ENCODE measurements around the gene SECISBP2.

DNA sequence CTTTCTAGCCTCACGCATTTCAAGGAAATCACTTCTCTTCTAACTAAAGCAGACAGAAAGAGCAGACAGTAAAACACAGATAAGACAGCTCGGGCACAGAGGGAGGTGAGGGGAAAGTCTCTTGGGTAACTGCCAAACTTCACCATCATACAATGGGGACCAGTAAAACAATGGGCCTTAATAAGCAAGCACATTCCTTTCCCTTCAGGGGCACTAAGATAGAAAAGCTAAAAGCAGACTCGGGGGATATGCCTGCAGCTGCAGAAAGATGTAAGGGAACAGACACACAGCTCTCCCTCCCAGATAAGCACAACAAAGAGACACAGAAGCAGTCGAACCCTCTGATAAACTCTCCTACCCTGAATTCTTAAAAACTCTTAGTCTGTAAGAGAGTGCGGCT, 22.9 kb upstream of the SECISBP2 start:
- TF ChIP-seq SMC3 (IDR thresholded peaks at IDR 0.05) = no peak
- no peak for TF ChIP-seq EP300 (IDR thresholded peaks at IDR 0.05)
- TF ChIP-seq, protein P1, sequence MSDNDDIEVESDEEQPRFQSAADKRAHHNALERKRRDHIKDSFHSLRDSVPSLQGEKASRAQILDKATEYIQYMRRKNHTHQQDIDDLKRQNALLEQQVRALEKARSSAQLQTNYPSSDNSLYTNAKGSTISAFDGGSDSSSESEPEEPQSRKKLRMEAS (IDR thresholded peaks at IDR 0.05) = no peak
- TF ChIP-seq ESRRA (IDR thresholded peaks at IDR 0.05; ENCODE audit: borderline replicate concordance, low read length) = no peak
- no peak for TF ChIP-seq KDM1A (IDR thresholded peaks at IDR 0.05; ENCODE audit: low read depth)
- TF ChIP-seq FOSL2 (IDR thresholded peaks at IDR 0.05) = no peak
- no peak for TF ChIP-seq FOSL2 (CRISPR knock-in tag; IDR thresholded peaks at IDR 0.05)
- no peak for TF ChIP-seq HEYL (CRISPR knock-in tag; IDR thresholded peaks at IDR 0.05)
- TF ChIP-seq JUN (IDR thresholded peaks at IDR 0.05) = no peak
